Dedifferentiated amniotic fluid mesenchymal stem cell (primary cell): Measurements from ENCODE around the gene RNASE9.
"Not testable (repeated sequence)": the region's sequence is repeated elsewhere in the genome, so short reads cannot be mapped to it uniquely, and the experiment has no call there.

Source experiments
- DNase-seq: peaks from one replicate; pipeline ENCODE4 v3.0.0-alpha.2; 2016; ENCODE audit errors: extremely low spot score

The RNASE9 gene

DNA sequence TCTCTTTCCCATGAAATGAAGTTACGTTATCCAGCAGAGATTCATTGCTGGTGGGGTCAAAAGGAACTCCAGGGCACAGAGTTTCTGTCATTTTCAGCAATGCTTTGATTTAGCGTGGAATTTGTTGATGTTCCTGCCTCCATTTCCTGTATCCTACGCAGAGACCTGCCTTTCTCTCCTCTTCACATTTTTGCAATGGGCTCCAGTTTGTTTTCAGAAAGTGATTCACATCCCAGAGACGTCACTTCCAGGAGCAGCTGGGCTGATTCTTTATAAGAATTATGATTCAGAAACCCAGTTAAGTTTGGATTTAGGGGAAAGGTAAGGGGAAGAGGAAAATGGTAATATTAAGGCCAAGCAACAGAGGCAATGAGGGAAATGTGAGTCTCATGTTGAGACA lies 43.9 kb downstream of the RNASE9 start:
- DNase-seq: no peak

- DNase-seq: no peak
Measured at GRCh38 chr14:20515846-20516245, 45.0 kb downstream of the RNASE9 start.

DNA sequence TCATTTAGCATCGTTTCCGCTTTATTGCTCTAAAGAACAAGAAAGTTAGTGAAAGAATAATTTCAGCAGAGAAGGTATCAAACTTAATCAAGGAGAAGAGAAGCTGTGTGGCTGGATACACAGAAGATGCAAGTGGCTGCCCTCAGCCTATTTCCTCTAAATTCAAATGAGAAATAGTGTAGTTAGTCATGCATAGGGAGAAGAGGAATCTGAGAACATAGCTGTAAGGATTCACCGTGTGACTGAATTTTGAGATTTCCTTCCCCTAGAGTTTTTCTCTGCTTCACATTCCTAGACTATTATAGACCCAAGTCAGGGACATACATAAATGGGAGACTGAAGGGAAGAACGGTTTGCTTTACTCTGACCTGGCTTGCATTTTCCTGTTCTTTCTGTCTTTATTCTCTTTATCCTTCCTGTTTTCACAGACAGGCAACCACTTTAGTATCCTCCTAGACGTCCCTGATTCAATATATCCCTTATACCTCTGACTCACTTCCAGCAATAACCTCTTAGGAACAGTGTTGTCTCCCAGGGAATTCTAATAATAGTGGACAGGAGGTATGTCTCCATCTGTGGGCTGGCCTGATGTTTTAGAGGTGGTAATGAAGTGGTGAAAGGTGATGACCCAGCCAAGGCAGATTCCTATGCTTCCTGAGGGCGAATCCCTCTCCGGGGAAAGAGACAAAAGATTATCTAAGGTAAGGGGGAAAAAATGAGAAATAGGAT lies 48.5 kb downstream of the RNASE9 start:
- DNase-seq: no peak

DNA sequence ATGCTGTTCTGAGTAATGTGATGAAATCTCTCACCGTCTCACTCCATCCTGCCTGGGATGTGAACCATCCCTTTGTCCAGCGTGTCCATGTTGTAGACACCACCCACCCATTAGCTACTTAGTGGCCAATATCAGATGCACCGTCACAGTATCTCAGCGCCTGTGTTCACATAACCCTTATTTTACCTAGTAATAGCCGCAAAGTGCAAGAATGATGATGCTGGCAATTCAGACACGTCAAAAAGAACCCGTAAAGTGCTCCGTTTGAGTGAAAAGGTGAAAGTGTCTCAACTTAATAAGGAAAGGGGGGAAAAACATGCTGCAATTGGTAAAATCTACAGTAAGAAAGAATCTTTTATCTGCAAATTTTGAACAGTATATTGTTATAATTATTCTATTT lies 52.5 kb downstream of the RNASE9 start:
- no peak for DNase-seq

- not testable (repeated sequence) for DNase-seq
Measured at GRCh38 chr14:20507537-20507936, 53.3 kb downstream of the RNASE9 start.

DNA sequence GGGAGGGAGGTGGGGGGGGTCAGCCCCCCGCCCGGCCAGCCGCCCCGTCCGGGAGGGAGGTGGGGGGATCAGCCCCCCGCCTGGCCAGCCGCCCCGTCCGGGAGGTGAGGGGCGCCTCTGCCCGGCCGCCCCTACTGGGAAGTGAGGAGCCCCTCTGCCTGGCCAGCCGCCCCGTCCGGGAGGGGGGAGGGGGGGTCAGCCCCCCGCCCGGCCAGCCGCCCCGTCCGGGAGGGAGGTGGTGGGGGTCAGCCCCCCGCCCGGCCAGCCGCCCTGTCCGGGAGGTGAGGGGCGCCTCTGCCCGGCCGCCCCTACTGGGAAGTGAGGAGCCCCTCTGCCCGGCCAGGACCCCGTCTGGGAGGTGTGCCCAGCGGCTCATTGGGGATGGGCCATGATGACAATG lies 54.1 kb downstream of the RNASE9 start:
- not testable (repeated sequence) for DNase-seq

- not testable (repeated sequence) for DNase-seq
Measured at GRCh38 chr14:20506276-20506675, 54.6 kb downstream of the RNASE9 start.
